ENCODE results near the gene CLIC2.

Gene CLIC2

DNA sequence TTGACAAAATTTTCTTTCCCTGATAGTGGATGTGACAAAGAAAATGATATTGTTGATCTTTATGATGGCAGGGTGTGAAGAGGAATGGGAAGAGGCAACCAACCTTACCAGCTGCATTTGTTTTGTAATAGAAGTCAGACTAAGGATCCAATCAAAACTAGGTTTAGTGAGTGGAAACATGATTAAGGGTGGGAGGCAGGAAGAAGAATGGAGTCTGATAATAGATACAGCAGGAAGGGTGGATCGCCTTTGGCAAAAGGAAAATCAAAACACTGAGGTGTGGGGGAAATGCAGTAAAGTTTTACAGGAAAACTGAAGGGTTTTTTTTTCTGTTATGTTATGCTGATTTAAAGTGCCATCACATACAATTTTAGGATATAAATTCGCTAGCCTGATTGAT lies 3.4 kb downstream of the CLIC2 start:
- POLR2A ChIA-PET: no interaction called here
- TF ChIP-seq L3MBTL2 (conservative IDR thresholded peaks at IDR 0.05) (no peak), FOXM1 (IDR thresholded peaks at IDR 0.05; ENCODE audit: borderline replicate concordance) (no peak), HDGF (IDR thresholded peaks at IDR 0.05; ENCODE audit: borderline replicate concordance) (no peak), LEF1 (IDR thresholded peaks at IDR 0.05; ENCODE audit: borderline replicate concordance) (no peak), ARNT (IDR thresholded peaks at IDR 0.05) (no peak), CTBP1 (IDR thresholded peaks at IDR 0.05; ENCODE audit: borderline replicate concordance) (no peak), TARDBP (IDR thresholded peaks at IDR 0.05) (no peak), FOXK2 (IDR thresholded peaks at IDR 0.05) (no peak), ZNF384 (IDR thresholded peaks at IDR 0.05) (no peak), SP1 (IDR thresholded peaks at IDR 0.05) (no peak), NFRKB (IDR thresholded peaks at IDR 0.05) (no peak), FOXA1 (IDR thresholded peaks at IDR 0.05) (no peak), BHLHE40 (IDR thresholded peaks at IDR 0.05; ENCODE audit: borderline replicate concordance) (no peak), ELF4 (IDR thresholded peaks at IDR 0.05) (no peak), SUZ12 (IDR thresholded peaks at IDR 0.05) (no peak)
- TF ChIP-seq, protein P1, sequence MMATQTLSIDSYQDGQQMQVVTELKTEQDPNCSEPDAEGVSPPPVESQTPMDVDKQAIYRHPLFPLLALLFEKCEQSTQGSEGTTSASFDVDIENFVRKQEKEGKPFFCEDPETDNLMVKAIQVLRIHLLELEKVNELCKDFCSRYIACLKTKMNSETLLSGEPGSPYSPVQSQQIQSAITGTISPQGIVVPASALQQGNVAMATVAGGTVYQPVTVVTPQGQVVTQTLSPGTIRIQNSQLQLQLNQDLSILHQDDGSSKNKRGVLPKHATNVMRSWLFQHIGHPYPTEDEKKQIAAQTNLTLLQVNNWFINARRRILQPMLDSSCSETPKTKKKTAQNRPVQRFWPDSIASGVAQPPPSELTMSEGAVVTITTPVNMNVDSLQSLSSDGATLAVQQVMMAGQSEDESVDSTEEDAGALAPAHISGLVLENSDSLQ (IDR thresholded peaks at IDR 0.05): no peak
- no peak for DNase-seq (ENCODE audit: extremely low spot score)
- CTCF ChIA-PET: no interaction called here

DNA sequence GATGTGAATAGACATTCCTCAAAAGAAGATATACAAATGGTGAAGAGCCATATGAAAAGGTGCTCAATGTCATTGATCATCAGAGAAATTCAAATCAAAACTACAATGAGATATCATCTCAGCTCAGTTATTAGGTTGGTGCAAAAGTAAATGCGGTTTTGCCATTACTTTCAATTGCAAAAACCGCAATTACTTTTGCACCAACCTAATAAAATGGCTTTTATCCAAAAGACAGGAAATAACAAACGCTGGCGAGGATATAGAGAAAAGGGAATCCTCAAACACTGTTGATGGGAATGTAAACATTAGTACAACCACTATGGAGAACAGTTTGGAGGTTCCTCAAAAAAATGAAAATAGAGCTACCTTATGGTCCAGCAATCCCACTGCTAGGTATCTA lies 5.1 kb downstream of the CLIC2 start:
- ChIA-PET POLR2A (no interaction called here), CTCF (no interaction called here)
- no peak for TF ChIP-seq NFRKB (IDR thresholded peaks at IDR 0.05)
- TF ChIP-seq ELF4 (IDR thresholded peaks at IDR 0.05): peak; percentile 89
- TF ChIP-seq SP1 (IDR thresholded peaks at IDR 0.05): no peak
- DNase-seq (ENCODE audit: extremely low spot score): no peak

DNA sequence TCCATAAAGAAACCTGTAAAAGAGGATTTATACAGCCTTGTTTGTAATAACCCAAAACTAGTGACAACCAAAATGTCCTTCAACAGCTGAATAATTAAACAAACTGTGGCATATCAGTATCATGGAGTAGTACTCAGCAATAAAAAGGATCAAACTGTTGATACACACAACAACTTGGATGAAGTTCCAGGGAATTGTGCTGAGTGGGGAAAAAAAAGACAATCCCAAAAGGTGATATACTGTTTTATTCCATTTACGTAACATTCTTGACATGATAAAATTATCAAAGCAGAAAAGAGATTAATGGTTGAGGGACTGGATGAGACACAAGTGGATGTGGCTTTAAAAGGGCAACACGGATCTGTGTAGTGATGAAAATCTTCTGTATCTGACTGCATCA lies 7.8 kb downstream of the CLIC2 start:
- ChIA-PET CTCF (no interaction called here), POLR2A (no interaction called here)
- TF ChIP-seq FOXA1 (IDR thresholded peaks at IDR 0.05): no peak
- TF ChIP-seq, protein P1 (IDR thresholded peaks at IDR 0.05): no peak
- TF ChIP-seq LEF1 (IDR thresholded peaks at IDR 0.05; ENCODE audit: borderline replicate concordance): no peak
- TF ChIP-seq SP1 (IDR thresholded peaks at IDR 0.05): no peak
- no peak for TF ChIP-seq HDGF (IDR thresholded peaks at IDR 0.05; ENCODE audit: borderline replicate concordance)
- no peak for TF ChIP-seq SUZ12 (IDR thresholded peaks at IDR 0.05)
- no peak for TF ChIP-seq NFRKB (IDR thresholded peaks at IDR 0.05)
- TF ChIP-seq FOXM1 (IDR thresholded peaks at IDR 0.05; ENCODE audit: borderline replicate concordance): no peak
- no peak for TF ChIP-seq ARNT (IDR thresholded peaks at IDR 0.05)
- TF ChIP-seq FOXK2 (IDR thresholded peaks at IDR 0.05): no peak
- TF ChIP-seq BHLHE40 (IDR thresholded peaks at IDR 0.05; ENCODE audit: borderline replicate concordance): no peak
- TF ChIP-seq ELF4 (IDR thresholded peaks at IDR 0.05): no peak
- no peak for DNase-seq (ENCODE audit: extremely low spot score)

DNA sequence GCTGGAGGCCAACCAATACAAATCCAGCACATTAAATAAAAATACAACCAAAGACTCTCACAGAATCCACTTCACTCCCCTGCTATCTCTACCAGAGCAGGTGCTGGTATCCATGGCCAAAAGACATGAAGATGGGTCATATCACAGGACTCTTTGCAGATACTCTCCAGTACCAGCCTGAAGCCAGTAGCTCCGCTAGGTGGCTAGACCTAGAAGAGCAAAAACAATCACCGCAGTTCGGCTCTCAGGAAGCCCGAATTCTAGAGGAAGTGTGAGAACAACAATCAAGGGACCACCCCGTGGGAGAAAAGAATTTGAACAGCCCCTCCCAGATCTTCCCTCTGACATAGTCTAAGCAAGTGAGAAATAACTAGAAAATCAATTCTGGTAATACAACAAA lies 20.2 kb downstream of the CLIC2 start:
- POLR2A ChIA-PET: no interaction called here
- CTCF ChIA-PET: no interaction called here

DNA sequence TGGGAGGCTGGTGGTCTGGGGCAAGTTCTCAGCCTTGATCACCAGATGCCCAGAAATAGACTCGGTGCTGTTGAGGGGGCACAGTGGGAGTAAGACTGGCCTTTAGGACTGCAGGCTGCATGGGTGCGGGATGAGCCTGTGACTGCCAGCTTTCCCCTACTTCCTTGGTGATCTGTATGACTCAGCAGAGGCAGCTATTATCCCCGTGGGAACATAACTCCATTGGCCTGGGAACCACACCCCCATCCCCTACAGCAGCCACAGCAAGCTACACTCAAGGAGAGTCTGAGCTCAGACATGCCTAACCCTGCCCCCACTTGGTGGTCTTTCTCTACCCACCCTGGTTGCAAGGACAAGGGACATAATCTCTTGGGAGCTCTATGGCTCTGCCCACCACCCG lies 20.6 kb downstream of the CLIC2 start:
- TF ChIP-seq FOXA1 (IDR thresholded peaks at IDR 0.05): no peak
- TF ChIP-seq SUZ12 (IDR thresholded peaks at IDR 0.05): no peak
- no peak for TF ChIP-seq NFRKB (IDR thresholded peaks at IDR 0.05)
- TF ChIP-seq BHLHE40 (IDR thresholded peaks at IDR 0.05; ENCODE audit: borderline replicate concordance): no peak
- no peak for TF ChIP-seq CTBP1 (IDR thresholded peaks at IDR 0.05; ENCODE audit: borderline replicate concordance)
- TF ChIP-seq ARNT (IDR thresholded peaks at IDR 0.05): no peak
- no peak for TF ChIP-seq FOXK2 (IDR thresholded peaks at IDR 0.05)
- ChIA-PET CTCF (no interaction called here), POLR2A (no interaction called here)
- DNase-seq (ENCODE audit: extremely low spot score): no peak

More for the DNA sequence above, 20.2 kb downstream of the CLIC2 start:
- TF ChIP-seq FOXK2 (IDR thresholded peaks at IDR 0.05) (no peak), NFRKB (IDR thresholded peaks at IDR 0.05) (no peak), ELF4 (IDR thresholded peaks at IDR 0.05) (no peak), CTBP1 (IDR thresholded peaks at IDR 0.05; ENCODE audit: borderline replicate concordance) (no peak), LEF1 (IDR thresholded peaks at IDR 0.05; ENCODE audit: borderline replicate concordance) (no peak), SUZ12 (IDR thresholded peaks at IDR 0.05) (no peak), L3MBTL2 (conservative IDR thresholded peaks at IDR 0.05) (no peak), TARDBP (IDR thresholded peaks at IDR 0.05) (no peak), SP1 (IDR thresholded peaks at IDR 0.05) (no peak), BHLHE40 (IDR thresholded peaks at IDR 0.05; ENCODE audit: borderline replicate concordance) (no peak), ZNF384 (IDR thresholded peaks at IDR 0.05) (no peak), ARNT (IDR thresholded peaks at IDR 0.05) (no peak), FOXA1 (IDR thresholded peaks at IDR 0.05) (no peak), FOXM1 (IDR thresholded peaks at IDR 0.05; ENCODE audit: borderline replicate concordance) (no peak), HDGF (IDR thresholded peaks at IDR 0.05; ENCODE audit: borderline replicate concordance) (no peak)
- TF ChIP-seq, protein P1 (IDR thresholded peaks at IDR 0.05): no peak
- no peak for DNase-seq (ENCODE audit: extremely low spot score)

DNA sequence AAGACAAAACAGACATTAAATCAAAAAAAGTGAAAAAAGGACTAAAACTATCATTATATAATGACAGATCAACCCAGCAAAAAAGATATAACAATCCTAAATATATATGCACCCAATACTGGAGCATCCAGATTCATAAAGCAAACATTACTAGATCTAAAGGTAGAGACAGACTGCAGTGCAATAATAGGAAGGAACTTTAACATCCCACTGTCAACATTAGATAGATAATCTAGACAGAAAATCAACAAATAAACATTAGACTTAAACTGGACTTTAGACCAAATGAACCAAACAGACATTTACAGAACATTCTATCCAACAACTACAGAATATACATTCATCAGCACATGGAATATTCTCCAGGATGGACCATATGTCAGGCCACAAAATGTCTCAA lies 40.6 kb downstream of the CLIC2 start:
- no peak for DNase-seq (ENCODE audit: extremely low spot score)
- ChIA-PET POLR2A (no interaction called here), CTCF (no interaction called here)
- TF ChIP-seq BHLHE40 (IDR thresholded peaks at IDR 0.05; ENCODE audit: borderline replicate concordance) (no peak), LEF1 (IDR thresholded peaks at IDR 0.05; ENCODE audit: borderline replicate concordance) (no peak), TARDBP (IDR thresholded peaks at IDR 0.05) (no peak), ELF4 (IDR thresholded peaks at IDR 0.05) (no peak), ZNF384 (IDR thresholded peaks at IDR 0.05) (no peak), SP1 (IDR thresholded peaks at IDR 0.05) (no peak)

DNA sequence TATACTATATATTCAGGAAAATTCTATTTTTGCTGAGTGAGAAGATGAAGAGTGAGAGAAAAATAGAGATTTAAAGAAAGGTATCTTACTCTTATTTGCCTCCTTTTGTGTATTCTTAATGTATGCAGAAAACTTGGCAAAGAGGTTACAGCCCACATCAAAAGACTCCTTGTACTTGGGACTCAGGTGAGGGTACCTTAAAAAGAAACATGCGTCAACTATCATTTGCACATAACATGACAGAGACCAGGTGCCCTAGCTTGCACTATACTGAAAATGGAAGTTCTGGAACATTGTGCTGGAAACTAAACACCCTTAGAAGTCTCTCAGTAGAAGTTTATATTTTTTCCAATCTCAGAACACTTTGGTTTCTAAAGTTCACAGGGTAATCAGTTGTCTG lies 54.5 kb downstream of the CLIC2 start:
- CTCF ChIA-PET: no interaction called here
- POLR2A ChIA-PET: no interaction called here
- no peak for DNase-seq (ENCODE audit: extremely low spot score)
- TF ChIP-seq BHLHE40 (IDR thresholded peaks at IDR 0.05; ENCODE audit: borderline replicate concordance): no peak
- TF ChIP-seq FOXM1 (IDR thresholded peaks at IDR 0.05; ENCODE audit: borderline replicate concordance): no peak
- TF ChIP-seq CTBP1 (IDR thresholded peaks at IDR 0.05; ENCODE audit: borderline replicate concordance): no peak
- TF ChIP-seq FOXK2 (IDR thresholded peaks at IDR 0.05): no peak
